Neural progenitor cell (in vitro differentiated cells): ENCODE measurements around the gene HEMGN. TPM values are rescaled to one million over a fixed set of nuclear protein-coding genes. Genes with fewer than 3 reads are reported as not detected.

Experiments used
- DNase-seq: peaks from one replicate; pipeline ENCODE4 v3.0.0-alpha.2; 2016; ENCODE audit warnings: low spot score
- H2AFZ ChIP-seq: fragments of 200-600 bp; sonication (generic); replicated peaks from 2 replicates; pipeline ENCODE4 v1.6.1; 2016; ENCODE audit warnings: antibody characterized with exemption
- H3F3A ChIP-seq: fragments of 200-600 bp; sonication (generic); 2 replicates; pipeline ENCODE4 v1.6.1; 2016; ENCODE audit warnings: antibody characterized with exemption, low read depth
- H3K27ac ChIP-seq: fragments of 200-600 bp; sonication (generic); 2 replicates; pipeline ENCODE4 v1.5.1; 2016; ENCODE audit warnings: mild to moderate bottlenecking
- H3K27me3 ChIP-seq: fragments of 200-600 bp; sonication (generic); 2 replicates; pipeline ENCODE4 v1.6.1; 2016; ENCODE audit warnings: mild to moderate bottlenecking, moderate library complexity
- H3K36me3 ChIP-seq: fragments of 200-600 bp; sonication (generic); 2 replicates; pipeline ENCODE4 v1.5.1; 2016
- H3K4me1 ChIP-seq: fragments of 200-600 bp; sonication (generic); 2 replicates; pipeline ENCODE4 v1.6.1; 2016; ENCODE audit warnings: mixed run types
- H3K4me2 ChIP-seq: fragments of 200-600 bp; sonication (generic); 2 replicates; pipeline ENCODE4 v1.6.1; 2016
- H3K4me3 ChIP-seq: fragments of 200-600 bp; sonication (generic); 2 replicates; pipeline ENCODE4 v1.5.1; 2016
- H3K79me2 ChIP-seq: fragments of 200-600 bp; sonication (generic); 2 replicates; pipeline ENCODE4 v1.6.1; 2016; ENCODE audit warnings: low read depth
- H3K9ac ChIP-seq: fragments of 200-600 bp; sonication (generic); 2 replicates; pipeline ENCODE4 v1.6.1; 2016
- H3K9me3 ChIP-seq: fragments of 200-600 bp; sonication (generic); 2 replicates; pipeline ENCODE4 v1.5.1; 2016; ENCODE audit warnings: low read depth
- H4K20me1 ChIP-seq: fragments of 200-600 bp; sonication (generic); 2 replicates; pipeline ENCODE4 v1.6.1; 2016; ENCODE audit warnings: low read depth
- H3K27ac Mint-ChIP-seq: 3 replicates; pipeline ENCODE4 v1.8.0; 2021; ENCODE audit warnings: mixed read lengths
- H3K27me3 Mint-ChIP-seq: 2 replicates; pipeline ENCODE4 v1.8.0; 2022; ENCODE audit warnings: low read depth, mild to moderate bottlenecking, inconsistent platforms, moderate library complexity, mixed read lengths; ENCODE audit not compliant: insufficient read depth
- H3K36me3 Mint-ChIP-seq: 3 replicates; pipeline ENCODE4 v1.8.0; 2021; ENCODE audit warnings: mixed read lengths
- H3K4me1 Mint-ChIP-seq: 3 replicates; pipeline ENCODE4 v1.8.0; 2021; ENCODE audit warnings: mixed read lengths
- H3K4me3 Mint-ChIP-seq: 3 replicates; pipeline ENCODE4 v1.8.0; 2021; ENCODE audit warnings: mild to moderate bottlenecking, moderate library complexity, mixed read lengths
- H3K9me3 Mint-ChIP-seq: 3 replicates; pipeline ENCODE4 v1.8.0; 2020; ENCODE audit warnings: mixed read lengths
- EZH2 ChIP-seq: fragments of 200-600 bp; sonication (generic); IDR thresholded peaks from 2 replicates; pipeline ENCODE4 v1.6.1; 2017; ENCODE audit warnings: antibody characterized with exemption, mild to moderate bottlenecking, moderate library complexity
- EZH2phosphoT487 ChIP-seq: fragments of 200-600 bp; sonication (generic); IDR thresholded peaks from 2 replicates; pipeline ENCODE4 v1.6.1; 2017; ENCODE audit warnings: antibody characterized with exemption
- total RNA-seq: library from RNA; depleted of rRNA; stranded (reverse); fragments of >200 nt; gene quantifications from 2 replicates; pipeline ENCODE4 v1.2.3, GENCODE V29; 2015; ENCODE audit warnings: low replicate concordance
- TF ChIP-seq, protein P1 (sequence below): fragments of 200-600 bp; sonication (generic); IDR thresholded peaks from 2 replicates; pipeline ENCODE4 v1.5.1; 2017; ENCODE audit warnings: antibody characterized with exemption, mild to moderate bottlenecking

HEMGN gene
- total RNA-seq, 1 donor from 2014 or later: not detected

DNA sequence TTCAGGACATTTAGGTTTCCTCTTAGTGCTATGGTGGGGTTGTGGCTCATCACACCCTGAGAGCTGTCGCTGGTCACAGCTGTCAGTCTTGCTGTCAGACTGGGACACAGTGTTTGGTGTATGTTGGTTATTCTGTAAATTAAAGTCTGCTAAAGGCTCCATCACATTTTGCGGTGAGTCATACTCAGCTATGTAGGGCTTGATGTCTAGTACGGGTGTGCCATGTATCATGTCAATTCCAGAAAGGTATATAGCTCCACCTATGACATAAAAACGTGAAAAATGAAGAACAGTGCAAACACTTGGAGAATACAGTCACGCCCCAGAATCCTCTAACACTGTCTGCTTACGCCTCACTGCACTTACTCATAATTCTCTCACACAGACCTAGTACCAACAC lies 27.6 kb downstream of the HEMGN start:
- Histone ChIP-seq H4K20me1 (no peaks in the 10 kb centered on the region), H3K4me2 (no peak overlapping the region), H3F3A (no peaks in the 10 kb centered on the region), H2AFZ (no peak overlapping the region), H3K27ac (no peak overlapping the region), H3K36me3 (no peaks in the 10 kb centered on the region), H3K4me3 (no peak overlapping the region), H3K27me3 (no peaks in the 10 kb centered on the region), H3K4me1 (no peaks in the 10 kb centered on the region), H3K79me2 (no peaks in the 10 kb centered on the region), H3K9ac (no peak overlapping the region), H3K9me3 (no peaks in the 10 kb centered on the region)
- peaks cover 9% of the 10 kb centered on the region for H3K36me3 Mint-ChIP-seq
- H3K9me3 Mint-ChIP-seq: no peaks in the 10 kb centered on the region
- H3K27me3 Mint-ChIP-seq: no peaks in the 10 kb centered on the region
- no peaks in the 10 kb centered on the region for H3K4me1 Mint-ChIP-seq
- TF ChIP-seq EZH2: no peak
- TF ChIP-seq, protein P1, sequence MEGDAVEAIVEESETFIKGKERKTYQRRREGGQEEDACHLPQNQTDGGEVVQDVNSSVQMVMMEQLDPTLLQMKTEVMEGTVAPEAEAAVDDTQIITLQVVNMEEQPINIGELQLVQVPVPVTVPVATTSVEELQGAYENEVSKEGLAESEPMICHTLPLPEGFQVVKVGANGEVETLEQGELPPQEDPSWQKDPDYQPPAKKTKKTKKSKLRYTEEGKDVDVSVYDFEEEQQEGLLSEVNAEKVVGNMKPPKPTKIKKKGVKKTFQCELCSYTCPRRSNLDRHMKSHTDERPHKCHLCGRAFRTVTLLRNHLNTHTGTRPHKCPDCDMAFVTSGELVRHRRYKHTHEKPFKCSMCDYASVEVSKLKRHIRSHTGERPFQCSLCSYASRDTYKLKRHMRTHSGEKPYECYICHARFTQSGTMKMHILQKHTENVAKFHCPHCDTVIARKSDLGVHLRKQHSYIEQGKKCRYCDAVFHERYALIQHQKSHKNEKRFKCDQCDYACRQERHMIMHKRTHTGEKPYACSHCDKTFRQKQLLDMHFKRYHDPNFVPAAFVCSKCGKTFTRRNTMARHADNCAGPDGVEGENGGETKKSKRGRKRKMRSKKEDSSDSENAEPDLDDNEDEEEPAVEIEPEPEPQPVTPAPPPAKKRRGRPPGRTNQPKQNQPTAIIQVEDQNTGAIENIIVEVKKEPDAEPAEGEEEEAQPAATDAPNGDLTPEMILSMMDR: no peak
- no peak overlapping the region for H3K4me3 Mint-ChIP-seq
- no peak overlapping the region for H3K27ac Mint-ChIP-seq
- DNase-seq: no peak

- H3K4me1 Mint-ChIP-seq: no peaks in the 10 kb centered on the region
- no peak overlapping the region for H3K27ac ChIP-seq
- no peaks in the 10 kb centered on the region for H3K36me3 ChIP-seq
- no peaks in the 10 kb centered on the region for H3K9me3 ChIP-seq
- no peak overlapping the region for H3K4me3 ChIP-seq
- no peaks in the 10 kb centered on the region for H3K4me1 ChIP-seq
- DNase-seq: no peak
- no peak overlapping the region for H3K27ac Mint-ChIP-seq
- peaks cover 9% of the 10 kb centered on the region for H3K36me3 Mint-ChIP-seq
- TF ChIP-seq, protein P1: no peak
- no peak for TF ChIP-seq EZH2phosphoT487
- TF ChIP-seq EZH2: no peak
- no peak overlapping the region for H3K9ac ChIP-seq
- H4K20me1 ChIP-seq: no peaks in the 10 kb centered on the region
- H3K4me2 ChIP-seq: no peak overlapping the region
- no peaks in the 10 kb centered on the region for H3K79me2 ChIP-seq
- H2AFZ ChIP-seq: no peak overlapping the region
- H3K27me3 Mint-ChIP-seq: no peaks in the 10 kb centered on the region
- no peaks in the 10 kb centered on the region for H3F3A ChIP-seq
- H3K9me3 Mint-ChIP-seq: no peaks in the 10 kb centered on the region
- H3K27me3 ChIP-seq: no peaks in the 10 kb centered on the region
- no peak overlapping the region for H3K4me3 Mint-ChIP-seq
Observed at GRCh38 chr9:97908705-97909104, 29.3 kb downstream of the HEMGN start.

DNA sequence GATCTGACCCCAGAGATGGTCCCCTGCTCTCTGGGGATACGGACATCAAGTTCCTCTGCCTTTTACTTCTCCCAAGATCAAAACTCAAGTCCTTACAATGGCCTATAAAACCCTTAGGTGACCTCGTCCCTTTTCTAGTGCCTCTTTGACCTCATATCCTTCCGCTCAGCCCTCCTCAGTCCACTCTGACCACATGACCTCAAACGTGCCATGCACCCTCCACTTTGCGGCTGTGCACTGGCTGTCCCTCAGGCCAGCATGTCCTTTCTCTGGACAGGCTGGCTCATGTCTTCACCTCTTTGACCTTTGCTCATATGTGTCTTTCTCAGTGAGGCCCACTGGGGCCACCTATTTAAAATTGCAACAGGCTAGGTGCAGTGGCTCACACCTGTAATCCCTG lies 30.3 kb downstream of the HEMGN start:
- Histone ChIP-seq H3K36me3 (no peaks in the 10 kb centered on the region), H3K4me1 (no peaks in the 10 kb centered on the region), H2AFZ (no peak overlapping the region), H4K20me1 (no peaks in the 10 kb centered on the region), H3K27ac (no peak overlapping the region), H3K27me3 (no peaks in the 10 kb centered on the region), H3F3A (no peaks in the 10 kb centered on the region), H3K4me3 (no peak overlapping the region), H3K9me3 (no peaks in the 10 kb centered on the region), H3K79me2 (no peaks in the 10 kb centered on the region), H3K9ac (no peak overlapping the region), H3K4me2 (no peak overlapping the region)
- H3K27ac Mint-ChIP-seq: no peak overlapping the region
- H3K36me3 Mint-ChIP-seq: peaks cover 9% of the 10 kb centered on the region
- TF ChIP-seq, protein P1: no peak
- TF ChIP-seq EZH2: no peak
- TF ChIP-seq EZH2phosphoT487: no peak
- no peaks in the 10 kb centered on the region for H3K4me1 Mint-ChIP-seq
- no peaks in the 10 kb centered on the region for H3K9me3 Mint-ChIP-seq
- H3K4me3 Mint-ChIP-seq: no peak overlapping the region
- DNase-seq: no peak
- H3K27me3 Mint-ChIP-seq: no peaks in the 10 kb centered on the region

GRCh38 chr9:97907046-97907445 lies 30.9 kb downstream of the HEMGN start:
- Histone ChIP-seq H2AFZ (no peak overlapping the region), H3K4me2 (no peak overlapping the region), H3F3A (no peaks in the 10 kb centered on the region), H3K36me3 (no peaks in the 10 kb centered on the region), H3K4me1 (no peaks in the 10 kb centered on the region), H3K27me3 (no peaks in the 10 kb centered on the region), H3K9ac (no peak overlapping the region), H3K27ac (no peak overlapping the region), H3K79me2 (no peaks in the 10 kb centered on the region), H3K9me3 (no peaks in the 10 kb centered on the region), H4K20me1 (no peaks in the 10 kb centered on the region), H3K4me3 (no peak overlapping the region)
- H3K27me3 Mint-ChIP-seq: no peaks in the 10 kb centered on the region
- H3K4me1 Mint-ChIP-seq: no peaks in the 10 kb centered on the region
- H3K4me3 Mint-ChIP-seq: no peak overlapping the region
- H3K27ac Mint-ChIP-seq: no peak overlapping the region
- no peaks in the 10 kb centered on the region for H3K9me3 Mint-ChIP-seq
- TF ChIP-seq EZH2 (no peak), EZH2phosphoT487 (no peak)
- TF ChIP-seq, protein P1: no peak
- H3K36me3 Mint-ChIP-seq: peaks cover 9% of the 10 kb centered on the region
- no peak for DNase-seq
